GM12891 (cell line): ENCODE data around the gene EXD3.

Source experiments
- POLR2A ChIP-seq: IDR thresholded peaks from 2 replicates; pipeline ENCODE4 v1.6.1; 2011; ENCODE audit warnings: low read depth, low read length, control low read depth
- POLR2AphosphoS5 ChIP-seq: IDR thresholded peaks from 2 replicates; pipeline ENCODE4 v1.6.1; 2011; ENCODE audit warnings: low read depth, low read length, control low read depth
- TAF1 ChIP-seq: IDR thresholded peaks from 2 replicates; pipeline ENCODE4 v1.6.1; 2011; ENCODE audit warnings: low read depth, low read length, control low read depth

DNA sequence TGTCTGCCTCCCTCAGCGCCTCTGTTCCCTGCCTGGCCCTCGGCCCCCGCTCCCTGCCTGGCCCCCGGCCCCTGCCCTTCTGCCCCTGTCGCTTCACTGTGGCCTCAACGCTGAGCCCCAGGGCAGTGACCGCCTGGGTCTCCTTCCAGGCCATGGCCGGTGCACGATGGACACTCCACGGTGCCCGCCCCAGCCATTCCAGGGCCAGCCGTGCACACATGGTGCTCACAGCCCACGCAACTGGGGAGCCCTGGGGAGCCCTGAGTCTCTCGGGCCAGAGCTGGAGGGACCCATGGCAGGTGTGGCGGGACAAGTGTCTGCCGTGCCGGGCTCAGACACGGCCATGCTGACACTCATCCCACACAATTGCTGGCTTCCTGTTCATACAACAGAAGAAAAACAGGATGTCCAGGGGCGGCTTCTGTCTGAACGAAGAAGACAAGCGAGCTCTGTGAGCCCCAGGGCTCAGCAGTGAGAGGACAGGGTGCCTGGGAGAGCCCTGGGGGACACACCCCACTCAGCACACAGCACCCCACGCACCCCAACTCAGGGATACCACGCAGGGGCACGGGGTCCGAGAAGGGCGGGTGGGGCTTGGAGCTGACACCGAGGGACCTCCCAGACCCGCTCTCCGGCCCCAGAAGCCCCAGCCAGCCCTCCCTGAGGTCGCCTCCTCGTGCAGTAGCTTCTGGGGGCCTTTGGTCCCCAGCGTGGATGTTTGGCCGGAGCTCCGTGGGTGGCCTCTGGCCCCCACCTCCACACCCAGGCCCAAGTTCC is 35.7 kb downstream of the EXD3 start:
- no peak for TF ChIP-seq TAF1
- no peak for TF ChIP-seq POLR2A
- TF ChIP-seq POLR2AphosphoS5 = no peak
